Raji (cell line): ENCODE data around the gene CBLB.

Experiments used
- POLR2A ChIP-seq: IDR thresholded peaks from 2 replicates; pipeline ENCODE4 v1.6.1; 2011; ENCODE audit warnings: low read depth, low read length, control low read depth; ENCODE audit not compliant: insufficient read depth

The CBLB gene

DNA sequence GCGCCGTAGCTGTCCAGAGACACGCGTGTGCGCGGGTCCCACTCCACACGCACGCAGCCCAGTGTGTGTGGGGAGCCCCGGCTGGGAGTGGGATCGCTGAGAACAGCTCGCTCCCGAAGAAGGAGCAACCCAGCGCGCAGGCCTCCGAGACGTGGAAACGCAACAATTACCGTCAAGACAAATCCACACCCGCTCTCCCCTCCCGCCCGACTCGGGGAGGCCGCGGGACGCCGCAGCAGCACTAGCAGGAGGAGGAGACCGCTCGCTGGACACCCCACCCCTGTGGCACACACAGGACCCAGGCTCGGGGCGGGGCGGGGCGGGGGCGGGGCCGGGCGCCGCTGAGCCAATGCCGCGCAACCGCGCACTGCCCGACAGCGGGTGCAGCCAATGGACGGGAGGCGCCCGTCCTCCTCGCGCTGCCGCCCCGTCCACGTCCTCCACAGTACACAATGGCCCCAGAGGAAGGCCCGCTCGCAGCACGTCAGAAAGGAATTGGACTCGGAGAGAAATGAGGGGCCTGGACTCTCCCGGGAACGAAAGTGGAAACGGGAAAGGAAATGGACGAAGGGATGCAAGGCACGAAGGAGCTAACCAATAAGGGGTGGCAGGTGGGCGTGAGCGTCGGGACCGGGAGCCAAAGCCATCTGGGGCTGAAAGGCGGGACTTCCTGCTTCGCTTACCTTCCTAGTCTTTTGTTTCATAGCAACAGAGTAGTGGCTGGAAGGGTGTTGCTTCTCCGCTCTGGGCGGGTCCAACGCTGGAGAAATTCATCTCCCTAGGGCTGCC lies at the start of gene CBLB:
TSS of gene CBLB (minus strand) at position 271 of the 789 bp plus-strand sequence. CDS start 1,435 bp downstream, outside the sequence.
- TF ChIP-seq POLR2A: peak; percentile 66

DNA sequence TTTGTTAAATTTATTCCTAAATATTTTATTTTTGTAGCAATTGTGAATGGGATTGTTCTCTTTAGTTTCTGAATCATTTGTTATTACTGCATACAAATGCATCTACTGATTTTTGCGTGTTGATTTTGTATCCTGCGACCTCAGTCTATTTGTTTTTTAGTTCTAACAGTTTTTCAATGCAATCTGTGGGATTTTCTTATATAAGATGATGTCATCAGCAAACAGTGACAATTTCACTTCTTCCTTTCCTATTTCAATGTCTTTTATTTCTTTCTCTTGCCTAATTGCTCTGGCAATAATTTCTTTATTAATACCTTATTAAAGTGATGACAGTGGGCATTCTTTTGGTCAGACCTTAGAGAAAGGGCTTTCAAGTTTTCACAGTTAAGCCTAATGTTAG lies 48.0 kb upstream of the CBLB start:
- no peak for TF ChIP-seq POLR2A

DNA sequence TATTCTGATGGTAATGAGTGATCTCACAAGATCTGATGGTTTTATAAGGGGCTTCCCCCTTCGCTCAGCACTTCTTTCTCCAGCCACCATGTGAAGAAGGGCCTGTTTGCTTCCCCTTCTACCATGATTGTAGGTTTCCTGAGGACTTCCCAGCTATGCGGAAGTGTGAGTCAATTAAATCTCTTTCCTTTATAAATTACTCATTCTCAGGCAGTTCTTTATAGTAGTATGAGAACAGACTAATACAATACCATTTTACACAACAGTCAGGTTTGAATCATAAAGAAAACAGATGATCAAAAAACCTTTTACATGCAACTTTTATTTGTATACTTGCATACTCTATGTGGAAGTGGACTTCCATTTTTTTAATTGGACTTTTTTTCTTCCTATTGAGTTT lies 46.7 kb upstream of the CBLB start:
- no peak for TF ChIP-seq POLR2A

DNA sequence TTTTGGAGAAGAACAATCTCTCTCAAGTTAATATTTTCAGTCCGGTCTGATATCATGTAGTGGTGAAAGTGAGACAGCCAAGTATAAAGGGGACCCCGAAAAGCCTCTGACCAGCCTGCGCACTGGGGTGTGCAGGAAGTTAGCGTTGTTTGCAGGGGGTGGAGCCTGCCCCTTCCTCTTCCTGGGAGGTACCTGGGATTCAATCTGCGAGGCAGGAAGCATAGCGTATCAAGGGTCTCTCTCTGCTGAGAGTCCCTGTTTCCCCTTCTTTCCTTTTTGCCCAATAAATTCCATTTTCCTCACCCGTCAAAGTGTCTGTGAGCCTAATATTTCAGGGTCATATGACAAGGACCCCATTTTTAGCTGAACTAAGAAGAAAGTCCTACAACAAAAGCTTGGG lies 44.8 kb upstream of the CBLB start:
- no peak for TF ChIP-seq POLR2A

DNA sequence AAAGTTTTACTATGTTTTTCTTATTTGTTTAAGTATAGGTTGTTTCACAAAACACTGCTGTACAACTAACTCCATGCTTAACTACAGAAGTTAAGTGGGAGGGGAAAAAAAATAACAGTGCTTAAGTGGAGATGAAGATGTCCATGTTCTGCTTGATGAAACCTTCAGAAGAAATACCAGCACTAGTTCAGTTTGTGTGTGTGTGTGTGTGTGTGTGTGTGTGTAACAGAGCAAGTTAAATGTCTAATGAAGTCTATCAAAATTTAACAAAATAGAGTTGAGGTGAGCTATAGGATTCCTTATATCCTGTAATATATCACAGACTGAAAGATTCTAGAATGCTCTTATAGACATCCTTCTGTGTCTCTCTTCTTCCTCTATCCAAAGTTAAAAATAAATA lies 44.1 kb upstream of the CBLB start:
- no peak for TF ChIP-seq POLR2A

DNA sequence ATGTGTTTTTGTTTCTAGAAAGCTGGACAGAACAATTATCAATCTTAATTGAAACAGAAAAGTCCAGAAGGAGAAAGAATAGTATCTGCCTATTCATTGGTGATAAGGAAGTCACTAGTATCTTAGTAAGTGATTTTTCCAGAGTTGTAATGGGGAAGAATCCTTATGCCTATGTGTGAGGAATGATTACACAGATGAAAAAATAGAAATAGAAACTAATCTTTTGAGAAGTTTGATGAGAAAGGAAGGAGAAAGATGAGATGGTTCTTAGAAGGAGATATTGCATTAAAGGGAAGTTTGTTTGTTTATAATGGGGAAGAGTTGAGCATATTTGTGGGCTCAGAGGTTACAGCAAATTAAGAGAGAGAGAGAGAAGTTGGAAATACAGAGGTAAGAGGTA lies 42.7 kb upstream of the CBLB start:
- TF ChIP-seq POLR2A: no peak

DNA sequence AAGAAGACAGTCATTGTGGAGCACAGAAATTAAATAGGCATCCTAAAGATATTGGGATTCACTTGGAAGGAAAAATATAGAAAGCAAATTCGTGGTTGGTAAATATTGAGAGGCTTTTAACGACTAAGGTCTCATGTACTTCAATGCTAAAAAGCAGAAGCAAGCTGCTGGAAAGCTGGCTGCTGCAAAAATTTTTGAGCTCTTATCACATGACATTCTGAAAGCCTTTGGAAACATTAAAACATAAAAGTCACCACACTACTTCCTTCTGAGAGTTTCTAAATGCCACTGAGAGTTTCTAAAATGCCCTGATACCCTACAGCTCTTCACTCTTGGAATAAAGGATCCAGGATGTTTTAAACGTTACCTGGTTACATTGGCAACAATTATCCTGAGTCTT lies 39.0 kb upstream of the CBLB start:
- no peak for TF ChIP-seq POLR2A

DNA sequence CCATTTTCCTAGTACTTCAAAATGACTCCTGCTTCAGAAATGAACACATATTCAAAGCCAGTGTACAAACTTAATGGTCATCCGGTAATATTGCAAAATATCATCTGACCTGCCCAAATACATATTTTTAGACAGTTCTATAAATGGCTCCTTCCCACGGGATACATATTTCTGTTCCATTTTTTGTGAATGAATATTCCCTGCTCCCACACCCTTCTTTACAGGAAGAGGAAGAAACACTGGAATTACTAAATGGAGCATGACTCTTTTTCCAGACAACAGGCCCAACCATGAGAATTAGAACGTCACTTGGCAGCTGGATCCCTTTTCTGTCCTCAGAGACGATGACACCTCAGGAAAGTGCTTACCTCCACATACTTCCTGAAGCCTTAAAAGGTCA lies 38.0 kb upstream of the CBLB start:
- TF ChIP-seq POLR2A: no peak

DNA sequence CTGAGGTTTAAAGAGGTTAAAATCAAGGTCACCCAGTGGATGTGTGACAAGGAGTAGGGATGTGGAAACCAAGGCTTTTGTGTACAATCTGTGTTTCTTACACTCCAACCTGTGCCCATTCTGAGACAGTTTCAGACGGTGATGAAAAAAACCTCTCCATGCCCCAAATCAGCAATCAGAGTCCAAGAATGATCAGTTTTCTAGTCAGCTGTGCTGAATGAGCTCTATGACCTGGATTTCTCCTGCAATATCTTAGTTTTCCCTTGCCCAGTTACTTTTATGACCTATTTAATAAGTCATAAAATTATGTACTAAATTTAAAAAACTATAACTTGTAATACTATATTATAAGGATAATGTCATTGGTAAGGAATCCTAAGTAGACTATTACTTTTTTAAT lies 37.5 kb upstream of the CBLB start:
- TF ChIP-seq POLR2A: no peak

DNA sequence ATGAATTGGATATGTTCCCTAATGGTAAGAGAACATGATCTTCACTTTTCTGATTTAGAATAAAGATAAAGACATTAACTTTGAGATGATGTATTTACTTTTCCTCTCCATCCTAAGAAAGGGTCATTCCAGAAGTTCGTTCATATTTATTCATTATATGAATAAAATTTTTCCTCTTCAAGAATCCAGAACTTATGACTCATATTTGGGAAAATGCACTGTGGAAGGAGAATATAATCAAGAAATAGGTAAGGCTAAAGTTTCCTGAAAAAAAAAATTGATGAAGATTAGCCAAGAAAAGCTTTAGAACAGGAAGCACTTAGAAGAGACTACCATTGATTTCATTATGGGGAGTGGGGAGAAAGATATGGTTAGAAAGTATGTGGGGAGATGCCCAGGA lies 36.5 kb upstream of the CBLB start:
- TF ChIP-seq POLR2A: no peak

DNA sequence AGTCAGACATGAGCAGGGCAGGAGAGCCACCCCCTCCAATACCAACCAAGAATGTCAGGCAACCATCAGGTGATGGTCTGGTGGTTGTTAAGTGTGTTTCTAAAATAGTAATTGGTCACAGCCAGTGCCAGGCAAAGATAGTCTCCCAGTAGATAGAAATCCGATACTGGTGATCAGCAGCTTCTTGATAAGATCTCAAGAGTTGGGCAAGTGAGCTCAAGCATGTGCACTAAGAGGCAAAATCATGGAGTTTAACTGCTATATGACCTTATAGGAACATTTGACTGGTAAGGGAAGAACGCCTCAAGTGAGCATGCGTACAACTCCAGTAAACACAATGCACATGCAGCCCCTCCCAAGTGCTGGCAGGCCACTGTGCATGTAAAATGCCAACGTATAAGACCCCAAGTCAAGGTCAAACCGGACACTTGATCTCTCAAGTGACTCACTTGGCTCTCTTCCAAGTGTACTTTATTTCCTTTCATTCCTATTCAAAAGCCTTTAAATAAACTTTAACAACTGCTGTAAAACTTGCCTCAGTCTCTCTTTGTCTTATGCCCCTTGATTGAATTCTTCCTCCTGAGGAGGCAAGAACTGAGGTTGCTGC lies 36.0 kb upstream of the CBLB start:
- TF ChIP-seq POLR2A: no peak

DNA sequence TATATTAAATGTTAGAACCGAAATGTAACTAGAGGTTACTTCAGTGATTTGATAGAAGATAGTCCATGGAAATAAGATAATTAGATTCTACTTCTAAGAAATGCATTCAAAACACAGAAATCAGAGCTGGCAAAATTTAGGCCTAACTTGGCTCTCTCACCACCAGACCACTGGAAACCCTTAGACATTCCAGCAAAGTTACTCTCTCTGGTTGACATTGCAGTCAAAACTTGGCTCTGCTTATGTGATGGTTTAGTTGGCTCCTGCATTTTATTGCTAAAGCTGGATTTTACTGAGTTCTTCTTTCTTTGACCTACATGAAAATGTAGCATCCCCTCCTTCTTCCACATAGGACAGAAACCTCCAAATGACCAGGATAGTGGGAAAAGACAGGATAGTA lies 35.4 kb upstream of the CBLB start:
- no peak for TF ChIP-seq POLR2A

DNA sequence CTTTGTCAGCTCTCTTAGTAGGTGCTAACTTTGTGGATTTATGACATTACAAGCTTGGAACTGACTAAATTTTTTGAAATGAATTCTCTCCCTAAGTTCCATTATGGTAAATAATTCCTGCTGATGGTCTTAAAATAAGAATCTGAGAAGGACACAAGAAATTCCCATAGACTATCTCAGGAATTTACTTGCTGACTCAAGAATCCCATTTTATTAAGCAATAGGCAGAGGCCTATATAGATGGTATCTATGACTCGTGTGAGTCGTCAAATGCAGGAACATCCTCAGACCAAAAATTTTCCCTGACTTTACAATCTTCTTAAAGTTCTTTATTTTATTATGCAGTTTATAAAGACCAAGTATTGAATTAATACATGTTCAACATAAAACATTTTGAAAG lies 30.7 kb upstream of the CBLB start:
- no peak for TF ChIP-seq POLR2A

DNA sequence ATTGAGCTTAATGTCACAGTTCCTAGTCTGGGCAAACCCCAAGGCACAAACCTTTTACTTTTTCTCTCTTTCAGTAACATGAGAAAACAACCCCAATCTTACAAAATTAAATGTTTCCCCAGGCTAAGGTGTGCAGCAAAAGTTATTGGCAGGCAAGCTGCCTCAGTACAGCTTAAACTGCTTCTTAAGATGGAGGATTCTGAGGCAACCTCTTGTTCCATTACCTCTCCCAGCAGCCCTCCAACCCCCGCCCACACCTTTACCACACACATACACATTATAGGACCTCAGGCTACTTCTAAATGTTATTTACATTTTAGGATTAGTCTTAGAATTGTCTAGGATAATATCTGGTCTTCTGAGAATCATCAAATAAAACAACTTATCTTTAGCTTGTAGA lies 22.3 kb upstream of the CBLB start:
- no peak for TF ChIP-seq POLR2A

DNA sequence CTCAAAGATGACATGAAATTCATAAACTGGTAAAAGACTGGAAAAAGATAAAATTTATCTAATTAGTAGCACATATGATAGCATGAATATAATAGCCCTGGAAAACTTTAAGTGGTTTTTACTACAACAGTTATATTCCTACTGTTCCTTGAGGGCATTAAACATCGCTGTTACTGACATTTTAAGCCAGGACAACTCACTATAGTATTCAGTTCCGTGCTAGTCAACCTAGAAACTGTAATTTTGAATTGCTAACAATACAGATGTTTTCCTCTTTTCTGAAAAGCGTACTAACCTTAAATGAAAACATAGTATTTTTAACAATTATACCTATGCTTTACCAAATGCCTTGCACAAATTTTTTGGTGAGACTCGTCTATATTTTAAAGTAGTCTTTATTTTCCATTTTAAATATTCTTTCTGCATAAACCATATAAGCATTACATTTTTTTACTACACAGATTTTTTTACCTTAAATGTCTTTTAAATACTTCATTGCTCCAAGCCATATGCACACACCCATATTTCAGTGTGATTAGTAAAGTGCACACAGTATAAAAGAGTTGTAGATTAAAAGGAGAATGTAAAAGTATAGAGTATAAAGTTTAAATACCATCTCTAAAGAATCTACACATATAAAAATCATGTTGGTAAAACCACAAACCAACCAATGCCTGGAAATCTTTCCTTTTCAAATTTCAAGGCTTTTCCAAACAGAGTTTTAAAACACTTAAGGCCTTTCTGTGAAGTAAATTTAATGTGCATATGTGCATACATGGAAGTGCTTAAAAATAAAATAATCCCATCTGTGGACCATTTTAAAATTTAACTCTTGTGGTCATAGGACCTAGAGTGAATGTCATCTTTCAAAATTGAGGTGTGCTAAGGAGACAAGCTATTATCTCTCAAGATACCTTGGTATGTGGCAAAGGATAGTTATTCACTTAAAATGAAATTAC lies 20.1 kb upstream of the CBLB start:
- no peak for TF ChIP-seq POLR2A

DNA sequence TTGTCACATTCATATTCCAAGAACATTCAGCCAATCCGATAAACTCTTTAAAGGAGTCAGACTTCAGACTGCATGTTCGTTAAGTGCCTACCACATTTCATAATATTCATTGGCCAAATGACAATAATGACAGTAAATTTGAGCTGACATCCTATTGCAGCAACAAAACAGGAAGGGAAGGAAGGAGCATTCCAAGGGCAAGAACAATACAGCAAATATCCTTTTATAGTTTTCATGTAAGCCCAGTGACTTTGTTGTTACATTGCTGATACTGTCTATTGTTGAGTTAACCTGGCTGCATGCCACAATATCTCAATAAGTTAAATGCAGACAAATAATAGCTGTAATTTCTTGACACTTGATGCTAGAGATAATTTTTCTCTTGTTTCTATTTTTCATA lies 16.4 kb upstream of the CBLB start:
- TF ChIP-seq POLR2A: no peak
